Endodermal cell (in vitro differentiated cells): Measurements from ENCODE around the gene PRRC2B. TPM values are rescaled to one million over a fixed set of nuclear protein-coding genes. Genes with fewer than 3 reads are reported as not detected.

ENCODE experiments used
- DNase-seq: peaks from one replicate; pipeline ENCODE4 v3.0.0-alpha.2; 2017
- H3K27ac ChIP-seq: 2 replicates; pipeline ENCODE4 v1.5.1; 2013; ENCODE audit warnings: mild to moderate bottlenecking, low read depth, low read length, moderate library complexity
- H3K27me3 ChIP-seq: 2 replicates; pipeline ENCODE4 v1.6.1; 2013; ENCODE audit warnings: mild to moderate bottlenecking, low read length, moderate library complexity; ENCODE audit not compliant: insufficient read depth, control insufficient read depth, poor library complexity, severe bottlenecking
- H3K36me3 ChIP-seq: 2 replicates; pipeline ENCODE4 v1.7.0; 2013; ENCODE audit warnings: mild to moderate bottlenecking, low read length, moderate library complexity; ENCODE audit not compliant: control insufficient read depth, insufficient read depth
- H3K4me1 ChIP-seq: one replicate; pipeline ENCODE4 v1.7.0; 2013; ENCODE audit warnings: low read length; ENCODE audit not compliant: control insufficient read depth, insufficient read depth
- H3K4me3 ChIP-seq: 2 replicates; pipeline ENCODE4 v1.5.1; 2013; ENCODE audit warnings: mild to moderate bottlenecking, low read length, moderate library complexity
- H3K9ac ChIP-seq: 2 replicates; pipeline ENCODE4 v1.6.1; 2013; ENCODE audit warnings: mild to moderate bottlenecking, low read length, moderate library complexity; ENCODE audit not compliant: poor library complexity, severe bottlenecking; ENCODE audit errors: extremely low read depth
- H3K9me3 ChIP-seq: 2 replicates; pipeline ENCODE4 v1.6.1; 2013; ENCODE audit warnings: mild to moderate bottlenecking, low read length, moderate library complexity; ENCODE audit not compliant: control insufficient read depth
- H3K27ac Mint-ChIP-seq: 2 replicates; pipeline ENCODE4 v1.8.0; 2020; ENCODE audit warnings: mixed read lengths
- H3K27me3 Mint-ChIP-seq: 2 replicates; pipeline ENCODE4 v1.8.0; 2021; ENCODE audit warnings: mild to moderate bottlenecking, mixed read lengths; ENCODE audit not compliant: insufficient read depth
- H3K36me3 Mint-ChIP-seq: 2 replicates; pipeline ENCODE4 v1.8.0; 2020; ENCODE audit warnings: low read depth, mixed read lengths
- H3K4me1 Mint-ChIP-seq: 2 replicates; pipeline ENCODE4 v1.8.0; 2020; ENCODE audit warnings: mixed read lengths
- H3K4me3 Mint-ChIP-seq: 2 replicates; pipeline ENCODE4 v1.8.0; 2020; ENCODE audit warnings: mild to moderate bottlenecking, moderate library complexity, mixed read lengths
- H3K9me3 Mint-ChIP-seq: 2 replicates; pipeline ENCODE4 v1.8.0; 2020; ENCODE audit warnings: mild to moderate bottlenecking, mixed read lengths
- WGBS, 2 experiments: methylation state at CpG; one replicate each; pipeline versions ENCODE4 v1.1.5 to v1.1.7; 2013; ENCODE audit warnings: missing lambda C conversion rate in 2 of 2, mixed read lengths in 1 of 2; ENCODE audit not compliant: insufficient coverage in 1 of 2, insufficient read length in 1 of 2; 5-methylcytosine and 5-hydroxymethylcytosine counted together
- total RNA-seq, 2 donors: library from RNA; stranded (reverse); fragmentation: NEBNext Ultra II Directional in 1 of 2; extraction: Animal tissue kit (Norgen Biotek cat#: 25700) in 1 of 2; gene quantifications; 2 replicates in 1 of 2; 3 replicates in 1 of 2; pipeline ENCODE4 v1.2.1, GENCODE V29; 2021
- TF ChIP-seq, protein P1 (sequence below): fragments of 200-600 bp; sonication (generic); conservative IDR thresholded peaks from 2 replicates; pipeline ENCODE4 v1.5.0; 2021; ENCODE audit warnings: antibody characterized with exemption, mild to moderate bottlenecking

Gene PRRC2B
- total RNA-seq, 2 donors from 2014 or later, result 309 to 334 TPM

DNA sequence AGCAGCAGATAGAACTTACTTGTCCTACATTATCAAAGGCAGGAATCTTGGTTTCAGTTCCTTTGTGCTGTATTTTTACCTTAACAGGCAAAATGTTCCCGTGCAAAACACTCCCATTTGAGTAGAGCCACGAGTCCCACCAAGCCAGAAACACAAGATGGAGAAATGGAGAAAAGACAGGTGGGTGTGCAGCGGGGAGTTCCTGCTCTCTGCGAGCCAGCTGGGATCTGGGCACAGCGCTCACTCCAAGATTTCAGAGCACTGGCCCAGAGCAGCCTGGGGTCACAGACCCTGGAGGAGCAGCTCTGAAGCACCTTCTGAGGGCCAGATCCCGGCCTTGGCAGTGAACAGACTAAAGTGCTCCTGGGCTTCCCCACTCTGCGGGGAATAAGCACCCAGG is 134.3 kb downstream of the PRRC2B start:
- TF ChIP-seq, protein P1, sequence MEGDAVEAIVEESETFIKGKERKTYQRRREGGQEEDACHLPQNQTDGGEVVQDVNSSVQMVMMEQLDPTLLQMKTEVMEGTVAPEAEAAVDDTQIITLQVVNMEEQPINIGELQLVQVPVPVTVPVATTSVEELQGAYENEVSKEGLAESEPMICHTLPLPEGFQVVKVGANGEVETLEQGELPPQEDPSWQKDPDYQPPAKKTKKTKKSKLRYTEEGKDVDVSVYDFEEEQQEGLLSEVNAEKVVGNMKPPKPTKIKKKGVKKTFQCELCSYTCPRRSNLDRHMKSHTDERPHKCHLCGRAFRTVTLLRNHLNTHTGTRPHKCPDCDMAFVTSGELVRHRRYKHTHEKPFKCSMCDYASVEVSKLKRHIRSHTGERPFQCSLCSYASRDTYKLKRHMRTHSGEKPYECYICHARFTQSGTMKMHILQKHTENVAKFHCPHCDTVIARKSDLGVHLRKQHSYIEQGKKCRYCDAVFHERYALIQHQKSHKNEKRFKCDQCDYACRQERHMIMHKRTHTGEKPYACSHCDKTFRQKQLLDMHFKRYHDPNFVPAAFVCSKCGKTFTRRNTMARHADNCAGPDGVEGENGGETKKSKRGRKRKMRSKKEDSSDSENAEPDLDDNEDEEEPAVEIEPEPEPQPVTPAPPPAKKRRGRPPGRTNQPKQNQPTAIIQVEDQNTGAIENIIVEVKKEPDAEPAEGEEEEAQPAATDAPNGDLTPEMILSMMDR, result no peak
- Mint-ChIP-seq H3K36me3 (peaks cover 34% of the 10 kb centered on the region), H3K27ac (no peak overlapping the region), H3K9me3 (no peaks in the 10 kb centered on the region), H3K4me3 (no peak overlapping the region), H3K4me1 (peaks cover 6% of the 10 kb centered on the region), H3K27me3 (no peaks in the 10 kb centered on the region)
- 93 to 96% methylated on average over 6 to 7 of the region's 7 CpGs for WGBS, 2 experiments
- Histone ChIP-seq H3K27me3 (no peaks in the 10 kb centered on the region), H3K9me3 (no peaks in the 10 kb centered on the region), H3K36me3 (peaks cover 37% of the 10 kb centered on the region), H3K4me3 (no peak overlapping the region), H3K9ac (no peak overlapping the region), H3K27ac (no peak overlapping the region), H3K4me1 (peaks cover 5% of the 10 kb centered on the region)
- no peak for DNase-seq

DNA sequence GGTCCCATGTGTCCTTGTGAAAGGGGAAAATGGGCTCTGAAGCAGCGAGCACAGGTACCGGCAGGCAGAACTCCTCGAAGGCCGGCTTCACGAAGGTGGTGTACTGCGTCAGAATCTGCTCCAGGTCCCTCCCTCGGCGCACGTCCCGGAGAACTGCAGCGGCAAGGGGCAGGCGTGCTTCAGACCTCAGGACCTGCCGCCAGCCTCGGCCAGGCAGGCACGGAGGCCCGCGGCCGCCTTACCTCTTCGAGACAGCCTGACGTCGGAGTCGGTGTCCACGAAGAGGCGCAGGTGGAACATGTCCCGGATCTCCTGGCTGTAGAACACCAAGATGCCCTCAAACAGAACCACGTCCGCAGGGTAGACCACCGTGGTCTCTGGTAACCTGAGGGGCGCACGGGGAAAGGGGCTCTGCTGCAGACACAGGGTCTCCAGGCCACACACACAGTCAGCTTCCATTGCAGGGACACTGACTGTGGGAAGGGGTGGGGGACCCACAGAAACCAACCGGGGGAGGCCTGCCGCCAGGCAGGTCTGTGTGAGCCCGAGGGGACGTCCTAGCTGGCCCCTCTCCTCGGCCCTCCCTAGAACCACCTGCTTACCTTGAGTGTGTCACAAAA is 135.1 kb downstream of the PRRC2B start:
- WGBS, 2 experiments, result 95% methylated on average over 32 to 35 of the region's 35 CpGs
- TF ChIP-seq, protein P1, result no peak
- Histone ChIP-seq H3K36me3 (peaks cover 36% of the 10 kb centered on the region), H3K9me3 (no peaks in the 10 kb centered on the region), H3K27me3 (no peaks in the 10 kb centered on the region), H3K4me3 (no peak overlapping the region), H3K9ac (no peak overlapping the region), H3K4me1 (peaks cover 5% of the 10 kb centered on the region), H3K27ac (no peak overlapping the region)
- Mint-ChIP-seq H3K27me3 (no peaks in the 10 kb centered on the region), H3K4me1 (peaks cover 6% of the 10 kb centered on the region), H3K4me3 (no peak overlapping the region), H3K36me3 (peaks cover 34% of the 10 kb centered on the region), H3K27ac (no peak overlapping the region), H3K9me3 (no peaks in the 10 kb centered on the region)
- DNase-seq, result no peak

DNA sequence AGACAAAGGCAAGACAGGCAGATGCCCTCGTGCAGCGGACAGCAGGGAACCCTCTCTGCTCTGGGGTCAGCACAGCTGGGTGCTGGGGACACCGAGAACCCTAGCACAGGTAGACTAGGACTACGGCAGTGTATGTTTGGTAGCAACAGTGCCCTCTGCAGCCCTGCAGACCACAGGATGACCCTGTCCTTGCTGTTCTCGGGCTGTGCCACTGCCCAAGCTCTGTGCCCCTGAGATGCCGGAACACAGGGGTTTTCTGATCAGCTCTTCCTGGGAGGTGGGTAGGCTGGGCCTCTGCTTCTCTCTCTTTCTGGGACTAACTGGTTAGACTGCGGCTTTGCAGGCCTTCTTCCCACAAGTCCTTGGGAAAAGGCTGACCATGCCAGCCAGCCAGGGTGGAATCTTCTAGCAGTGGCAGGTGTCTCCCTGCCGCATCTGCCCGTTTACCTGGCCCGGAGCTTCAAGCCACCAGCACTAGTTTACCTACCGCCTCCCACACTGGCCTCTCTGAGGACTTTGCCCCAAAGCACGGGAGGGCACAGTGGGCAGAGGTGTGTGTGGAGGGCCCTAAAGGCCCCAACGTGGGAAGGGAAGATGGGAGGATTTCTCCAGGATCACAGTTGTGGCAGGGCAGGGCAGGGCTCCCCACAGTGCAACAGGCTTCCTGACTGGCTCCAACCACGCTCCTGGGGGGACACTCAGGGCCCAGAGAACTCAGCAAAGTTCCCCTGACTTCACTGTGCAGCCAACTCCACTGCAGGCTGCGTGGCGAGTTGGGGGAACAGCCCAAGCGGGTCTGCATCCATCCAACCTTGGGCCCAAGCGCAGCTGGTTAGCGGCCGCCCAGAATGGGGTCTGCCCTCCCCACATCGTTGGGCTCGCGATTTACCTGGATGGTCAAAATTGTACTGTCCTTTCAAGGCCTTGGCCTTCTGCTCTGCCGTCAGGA is 136.0 kb downstream of the PRRC2B start:
- Histone ChIP-seq H3K4me1 (peaks cover 5% of the 10 kb centered on the region), H3K27me3 (no peaks in the 10 kb centered on the region), H3K27ac (no peak overlapping the region), H3K9ac (peak overlapping the region; percentile 56), H3K4me3 (peak overlapping the region; percentile 85), H3K9me3 (no peaks in the 10 kb centered on the region), H3K36me3 (peaks cover 36% of the 10 kb centered on the region)
- H3K36me3 Mint-ChIP-seq, result peaks cover 30% of the 10 kb centered on the region
- H3K4me1 Mint-ChIP-seq, result peaks cover 10% of the 10 kb centered on the region
- no peaks in the 10 kb centered on the region for H3K27me3 Mint-ChIP-seq
- peak overlapping the region; percentile 76 for H3K4me3 Mint-ChIP-seq
- DNase-seq, result no peak
- no peaks in the 10 kb centered on the region for H3K9me3 Mint-ChIP-seq
- TF ChIP-seq, protein P1, result peak; percentile 35
- peak overlapping the region; percentile 76 for H3K27ac Mint-ChIP-seq
- WGBS, 2 experiments, result 69 to 70% methylated on average over 19 to 24 of the region's 24 CpGs
